DOHH2 (cell line): ENCODE results near the gene NPEPPS.

Experiments used
- H3F3A ChIP-seq: fragments of 200-600 bp; sonication (generic), shearing (Covaris generic); 2 replicates; pipeline ENCODE4 v1.6.0; 2016; ENCODE audit warnings: antibody characterized with exemption, mild to moderate bottlenecking; ENCODE audit not compliant: control insufficient read depth, insufficient read depth
- H3K27ac ChIP-seq: fragments of 200-600 bp; sonication (generic); 2 replicates; pipeline ENCODE4 v1.5.1; 2014; ENCODE audit warnings: low read depth, mild to moderate bottlenecking, low read length, moderate library complexity
- H3K27me3 ChIP-seq: fragments of 200-600 bp; sonication (generic); 2 replicates; pipeline ENCODE4 v1.6.1; 2014; ENCODE audit warnings: mild to moderate bottlenecking, low read length, mixed read lengths; ENCODE audit not compliant: control insufficient read depth
- H3K36me3 ChIP-seq: fragments of 200-600 bp; sonication (generic); 2 replicates; pipeline ENCODE4 v1.6.1; 2014; ENCODE audit warnings: mild to moderate bottlenecking, low read length, moderate library complexity, mixed read lengths; ENCODE audit not compliant: control insufficient read depth
- H3K4me1 ChIP-seq: fragments of 200-600 bp; sonication (generic); 2 replicates; pipeline ENCODE4 v1.6.1; 2014; ENCODE audit warnings: mild to moderate bottlenecking, low read length, mixed read lengths; ENCODE audit not compliant: control insufficient read depth
- H3K4me2 ChIP-seq: fragments of 200-600 bp; sonication (generic); 2 replicates; pipeline ENCODE4 v1.6.0; 2014; ENCODE audit warnings: mild to moderate bottlenecking, low read length, moderate library complexity
- H3K4me3 ChIP-seq: fragments of 200-600 bp; sonication (generic); 2 replicates; pipeline ENCODE4 v1.5.1; 2014; ENCODE audit warnings: mild to moderate bottlenecking, low read length, mixed read lengths
- H3K79me2 ChIP-seq: fragments of 200-600 bp; sonication (generic); 2 replicates; pipeline ENCODE4 v1.6.1; 2014; ENCODE audit warnings: mild to moderate bottlenecking, low read length, mixed read lengths; ENCODE audit not compliant: control insufficient read depth
- H3K9me2 ChIP-seq: fragments of 200-600 bp; sonication (generic); replicated peaks from 2 replicates; pipeline ENCODE4 v1.6.1; 2014; ENCODE audit warnings: mild to moderate bottlenecking, low read length, mixed read lengths; ENCODE audit not compliant: control insufficient read depth
- H3K9me3 ChIP-seq: fragments of 200-600 bp; sonication (generic); 2 replicates; pipeline ENCODE4 v1.6.1; 2014; ENCODE audit warnings: antibody characterized with exemption, low read length, mixed read lengths; ENCODE audit not compliant: control insufficient read depth, insufficient read depth
- H4K20me1 ChIP-seq: fragments of 200-600 bp; sonication (generic); 2 replicates; pipeline ENCODE4 v1.6.0; 2014; ENCODE audit warnings: low read depth, mild to moderate bottlenecking, antibody characterized with exemption, low read length, moderate library complexity; ENCODE audit not compliant: control insufficient read depth, insufficient read depth
- CTCF ChIP-seq: fragments of 200-600 bp; sonication (generic); IDR thresholded peaks from one replicate; pipeline ENCODE4 v1.5.1; 2014; ENCODE audit warnings: antibody characterized with exemption, mild to moderate bottlenecking, low read depth, low read length; ENCODE audit not compliant: poor library complexity, severe bottlenecking
- EZH2phosphoT487 ChIP-seq: fragments of 200-600 bp; sonication (generic); IDR thresholded peaks from 2 replicates; pipeline ENCODE4 v1.6.1; 2017; ENCODE audit warnings: borderline replicate concordance, mild to moderate bottlenecking, antibody characterized with exemption, low read length, moderate library complexity, mixed read lengths

Gene NPEPPS

GRCh38 chr17:47635734-47636133 is 104.8 kb downstream of the NPEPPS start:
- TF ChIP-seq CTCF (no peak), EZH2phosphoT487 (no peak)
- Histone ChIP-seq H3K4me3 (no peak overlapping the region), H3K9me3 (no peaks in the 10 kb centered on the region), H3F3A (peaks cover 3% of the 10 kb centered on the region; the same call in 1 of the 2 replicates), H3K27me3 (no peaks in the 10 kb centered on the region), H3K9me2 (no peaks in the 10 kb centered on the region), H3K27ac (no peak overlapping the region), H3K4me2 (no peak overlapping the region), H3K36me3 (no peaks in the 10 kb centered on the region), H3K79me2 (no peaks in the 10 kb centered on the region), H4K20me1 (no peaks in the 10 kb centered on the region), H3K4me1 (no peaks in the 10 kb centered on the region)

- H3K79me2 ChIP-seq: no peaks in the 10 kb centered on the region
- H3K9me2 ChIP-seq: no peaks in the 10 kb centered on the region
- no peaks in the 10 kb centered on the region for H3K36me3 ChIP-seq
- H3F3A ChIP-seq: peaks cover 4% of the 10 kb centered on the region; the same call in 1 of the 2 replicates
- no peaks in the 10 kb centered on the region for H4K20me1 ChIP-seq
- H3K4me3 ChIP-seq: no peak overlapping the region
- TF ChIP-seq EZH2phosphoT487: no peak
- no peak for TF ChIP-seq CTCF
- H3K4me2 ChIP-seq: no peak overlapping the region
- no peak overlapping the region for H3K27ac ChIP-seq
- H3K4me1 ChIP-seq: peaks cover 5% of the 10 kb centered on the region
- H3K27me3 ChIP-seq: no peaks in the 10 kb centered on the region
- H3K9me3 ChIP-seq: no peaks in the 10 kb centered on the region
These were observed 105.5 kb downstream of the NPEPPS start for GRCh38 chr17:47636273-47637030.

- no peaks in the 10 kb centered on the region for H3K9me3 ChIP-seq
- no peak overlapping the region for H3K4me3 ChIP-seq
- TF ChIP-seq CTCF: no peak
- no peak for TF ChIP-seq EZH2phosphoT487
- H4K20me1 ChIP-seq: no peaks in the 10 kb centered on the region
- no peak overlapping the region for H3K27ac ChIP-seq
- H3K9me2 ChIP-seq: no peaks in the 10 kb centered on the region
- no peaks in the 10 kb centered on the region for H3K79me2 ChIP-seq
- H3K27me3 ChIP-seq: no peaks in the 10 kb centered on the region
- no peak overlapping the region for H3K4me2 ChIP-seq
- H3K4me1 ChIP-seq: peaks cover 17% of the 10 kb centered on the region
- no peaks in the 10 kb centered on the region for H3K36me3 ChIP-seq
- peaks cover 4% of the 10 kb centered on the region; the same call in 1 of the 2 replicates for H3F3A ChIP-seq
These were observed 108.0 kb downstream of the NPEPPS start for GRCh38 chr17:47638903-47639302.
